DOHH2 (cell line): ENCODE data around the gene CRLF1.

Source experiments
- CTCF ChIP-seq: fragments of 200-600 bp; sonication (generic); IDR thresholded peaks from one replicate; pipeline ENCODE4 v1.5.1; 2014; ENCODE audit warnings: antibody characterized with exemption, mild to moderate bottlenecking, low read depth, low read length; ENCODE audit not compliant: poor library complexity, severe bottlenecking
- EZH2phosphoT487 ChIP-seq: fragments of 200-600 bp; sonication (generic); IDR thresholded peaks from 2 replicates; pipeline ENCODE4 v1.6.1; 2017; ENCODE audit warnings: borderline replicate concordance, mild to moderate bottlenecking, antibody characterized with exemption, low read length, moderate library complexity, mixed read lengths

- TF ChIP-seq CTCF (no peak), EZH2phosphoT487 (peak; percentile 90)
Observed at GRCh38 chr19:18603958-18604819, 2.4 kb downstream of the CRLF1 start.
